Hematopoietic multipotent progenitor cell treated with erythropoietin and hydrocortisone succinate and interleukin-3 and kit ligand, for 17 days (in vitro differentiated cells): Measurements from ENCODE around the gene GSTCD.
"Not testable (repeated sequence)": the region's sequence is repeated elsewhere in the genome, so short reads cannot be mapped to it uniquely, and the experiment has no call there.

ENCODE experiments used
- DNase-seq: peaks from one replicate; pipeline ENCODE4 v3.0.0-alpha.2; 2015; ENCODE audit warnings: low spot score

Gene GSTCD

DNA sequence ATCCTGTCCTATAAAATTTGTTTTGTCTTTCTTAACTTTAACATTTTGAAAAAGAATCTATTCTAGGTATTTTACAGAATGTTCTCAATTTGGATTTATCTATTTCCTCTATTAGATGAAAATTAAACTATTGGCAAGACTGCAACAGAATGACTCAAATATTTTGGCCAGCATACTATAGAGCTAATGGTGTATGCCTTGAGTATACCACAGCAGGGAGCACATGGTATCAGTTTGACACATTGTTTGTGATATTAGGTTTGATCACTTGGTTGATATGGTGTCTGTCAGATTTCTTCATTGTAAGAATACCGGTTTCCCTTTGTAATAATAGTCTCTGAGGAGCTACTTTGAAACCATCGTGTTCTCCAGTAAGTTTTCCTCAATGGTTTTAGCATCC is 98.9 kb downstream of the GSTCD start:
- no peak for DNase-seq

DNA sequence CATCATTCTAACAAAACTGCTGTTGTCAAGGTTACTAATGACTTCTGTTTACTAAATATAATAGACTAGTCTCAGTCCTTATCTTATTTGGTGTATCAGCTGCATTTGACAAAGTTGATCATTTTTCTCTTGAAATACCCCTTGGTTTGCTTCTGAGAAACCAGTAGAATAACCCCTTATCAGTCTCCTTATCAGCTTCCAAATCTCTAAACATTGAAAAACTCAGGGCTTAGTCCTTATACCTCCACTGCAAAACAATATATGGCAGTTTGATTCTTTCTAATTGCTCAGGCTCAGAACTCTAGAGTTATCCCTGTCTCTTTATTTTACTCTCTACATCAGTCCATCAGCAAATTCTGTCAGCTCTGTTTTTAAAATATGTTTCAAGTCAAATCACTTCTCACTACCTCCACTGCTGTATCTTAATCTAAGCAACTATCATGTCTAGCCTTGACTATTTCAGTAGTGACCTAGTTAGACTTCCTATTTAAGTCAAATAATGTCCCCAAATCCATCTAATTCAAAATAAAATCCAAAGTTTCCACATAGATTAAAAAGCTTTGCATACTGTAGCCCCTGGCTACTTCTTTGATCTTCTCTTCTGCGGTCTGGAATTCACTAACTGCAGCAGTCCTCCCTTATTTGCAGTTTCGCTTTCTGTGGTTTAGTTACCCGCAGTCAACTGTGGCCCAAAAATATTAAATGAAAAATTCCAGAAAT is 99.6 kb downstream of the GSTCD start:
- DNase-seq, result no peak

DNA sequence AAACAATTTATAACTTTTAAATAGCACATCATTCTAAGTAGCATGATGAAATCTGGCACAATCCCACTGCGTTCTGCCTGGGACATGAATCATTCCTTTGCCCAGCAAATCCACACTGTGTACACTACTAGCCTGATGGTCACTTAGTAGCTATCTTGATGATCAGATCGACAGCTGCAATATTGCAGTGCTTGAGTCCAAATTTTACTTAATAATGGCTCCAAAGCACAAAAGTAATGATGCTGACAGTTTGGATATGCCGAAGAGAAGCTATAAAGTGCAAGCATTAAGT is 100.1 kb downstream of the GSTCD start:
- no peak for DNase-seq

DNA sequence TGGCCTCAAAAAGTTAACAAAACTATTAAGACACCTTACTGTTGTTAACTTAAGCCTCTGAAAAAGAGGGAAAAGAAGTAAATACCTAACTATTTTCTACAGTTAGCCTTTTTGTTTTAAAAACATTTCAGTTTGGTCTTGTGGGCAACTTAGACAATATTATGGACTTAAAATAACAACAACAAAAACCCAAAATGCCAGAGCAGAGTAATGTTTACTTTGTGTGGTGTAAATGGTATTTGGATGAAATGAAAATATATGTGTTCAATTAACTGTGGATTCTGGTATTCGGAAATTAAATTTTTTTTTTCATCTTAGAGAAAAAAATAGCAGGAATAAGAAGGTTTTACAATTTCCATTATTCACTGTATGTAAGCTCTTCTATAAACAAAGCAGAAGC is 107.1 kb downstream of the GSTCD start:
- DNase-seq, result no peak

DNA sequence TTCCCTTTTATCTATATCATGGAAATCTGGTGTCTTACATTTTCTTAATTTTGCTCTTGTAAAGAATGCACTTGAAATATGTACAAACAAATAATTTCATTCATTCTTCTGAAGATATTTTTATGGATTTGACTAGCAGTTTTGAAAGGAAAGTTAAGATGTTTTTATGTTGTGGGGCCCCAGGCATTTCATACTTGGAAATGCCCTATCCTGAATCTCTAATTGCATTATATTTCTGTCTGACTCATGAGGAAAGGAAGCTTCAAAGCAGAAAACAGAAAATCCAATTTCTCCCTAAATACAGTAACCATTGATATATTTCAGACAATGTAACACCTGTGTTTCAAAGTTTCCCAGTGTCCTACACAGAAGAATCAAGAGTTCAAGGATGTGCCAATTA is 113.5 kb downstream of the GSTCD start:
- no peak for DNase-seq

DNA sequence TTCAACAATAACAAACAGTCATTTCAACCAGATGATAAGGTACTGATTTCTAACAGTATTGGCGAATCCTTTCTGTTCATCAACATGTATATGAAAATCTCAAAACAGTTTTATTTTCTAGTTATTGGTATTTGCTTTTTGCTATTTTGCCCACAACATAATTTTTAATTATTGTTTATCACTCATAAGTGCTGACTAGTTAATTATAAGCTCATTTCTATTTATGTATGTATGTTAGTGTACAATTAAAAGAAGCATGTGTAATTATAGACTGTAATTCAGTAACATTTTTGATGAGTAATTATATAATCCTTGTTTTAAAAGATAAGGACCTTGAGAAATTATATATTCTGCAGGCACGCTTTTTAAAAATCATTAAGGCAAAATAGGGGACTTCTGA is 119.5 kb downstream of the GSTCD start:
- no peak for DNase-seq

DNA sequence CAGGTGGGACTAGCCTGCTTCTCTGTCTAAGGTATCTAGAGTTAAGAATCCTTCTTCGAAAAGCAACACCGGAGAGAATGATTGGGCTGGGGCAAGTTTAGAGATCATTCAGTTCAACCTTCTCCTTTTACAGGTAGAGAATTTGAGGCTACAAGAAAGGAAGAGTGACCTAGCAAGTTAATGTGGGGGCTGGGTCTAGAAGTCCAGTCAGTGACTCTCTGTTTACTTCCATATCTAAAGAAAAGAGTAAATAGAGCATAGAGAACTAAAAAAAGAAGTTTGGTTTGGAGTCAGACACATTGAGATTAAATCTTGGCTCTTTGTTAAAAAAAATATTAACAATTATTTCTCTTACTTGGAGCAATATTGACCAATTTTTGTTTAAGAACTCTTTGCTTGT is 122.6 kb downstream of the GSTCD start:
- DNase-seq, result no peak

DNA sequence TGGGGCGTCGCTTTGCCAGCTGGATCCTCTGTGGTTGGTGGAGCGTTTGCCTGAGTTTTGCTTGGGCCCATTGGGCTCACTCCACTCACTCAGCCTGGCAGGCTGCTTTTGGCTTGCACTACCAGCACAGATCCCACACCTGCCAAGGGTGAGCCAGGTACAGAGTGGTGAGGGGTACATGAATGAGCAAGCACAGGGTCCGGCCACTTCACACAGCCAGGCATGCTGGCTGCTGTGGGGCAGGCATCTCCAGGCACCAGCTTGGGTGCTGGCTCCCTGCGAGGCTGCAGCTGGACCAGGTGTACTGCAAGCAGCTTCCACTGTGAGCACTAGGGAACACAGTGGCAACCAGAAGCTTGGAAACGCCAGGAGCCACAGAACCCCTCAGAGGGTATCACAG is 126.6 kb downstream of the GSTCD start:
- no peak for DNase-seq

DNA sequence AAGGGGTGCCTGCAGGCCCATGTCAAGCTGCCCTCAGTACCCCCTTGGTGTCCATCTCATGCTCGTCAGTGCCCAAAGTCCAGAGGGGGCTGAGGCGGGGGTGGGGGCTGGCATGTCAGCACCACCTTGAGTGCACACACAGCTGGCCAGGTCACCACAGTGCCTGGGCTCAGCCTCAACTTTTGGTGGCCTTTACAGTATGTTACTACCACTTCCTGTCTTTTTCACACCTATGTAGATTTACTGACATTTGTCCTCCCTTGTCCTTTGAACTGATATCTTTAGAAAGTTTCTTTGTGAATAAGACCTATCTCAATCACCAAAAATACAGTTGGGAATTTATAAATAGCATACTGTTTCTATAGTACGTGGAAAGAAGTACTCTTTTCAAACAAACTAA is 128.0 kb downstream of the GSTCD start:
- no peak for DNase-seq

DNA sequence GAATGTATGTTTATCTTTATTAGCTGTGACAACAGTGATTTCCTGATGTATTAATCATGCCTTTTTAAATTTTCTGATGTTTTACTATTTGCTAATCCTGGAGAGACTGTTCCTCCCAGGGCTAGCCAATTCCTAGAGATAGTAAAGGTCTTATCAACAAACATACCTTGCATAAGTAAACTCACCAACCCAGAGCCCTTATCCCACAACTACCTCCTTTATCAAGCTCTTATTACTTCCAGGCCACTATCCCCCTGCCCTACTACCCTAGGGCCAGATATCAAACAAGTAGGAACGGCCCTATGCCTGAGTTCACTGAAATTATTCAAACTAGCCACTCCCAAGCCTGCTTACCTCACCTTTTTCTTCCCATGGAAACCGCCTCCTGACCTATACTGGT is 128.5 kb downstream of the GSTCD start:
- DNase-seq, result no peak

DNA sequence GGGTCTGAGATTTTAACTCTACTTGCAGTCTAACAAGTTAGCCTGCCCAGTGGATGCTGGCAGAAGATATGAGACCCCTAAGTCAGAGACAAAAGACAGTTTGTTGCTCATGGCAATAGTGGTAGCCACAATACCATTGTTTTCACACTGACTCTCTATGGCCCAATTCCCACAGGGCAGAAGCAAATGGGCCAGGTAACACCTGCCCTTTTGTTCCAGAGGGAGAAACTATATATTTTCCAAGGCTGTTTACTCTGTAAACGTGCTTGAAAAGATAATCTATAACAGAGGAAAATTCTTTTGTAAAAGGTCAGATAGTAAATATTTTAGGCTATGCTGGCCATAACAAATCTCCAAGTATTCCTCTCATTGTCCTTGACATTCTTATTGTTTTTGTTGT is 129.5 kb downstream of the GSTCD start:
- DNase-seq, result no peak

DNA sequence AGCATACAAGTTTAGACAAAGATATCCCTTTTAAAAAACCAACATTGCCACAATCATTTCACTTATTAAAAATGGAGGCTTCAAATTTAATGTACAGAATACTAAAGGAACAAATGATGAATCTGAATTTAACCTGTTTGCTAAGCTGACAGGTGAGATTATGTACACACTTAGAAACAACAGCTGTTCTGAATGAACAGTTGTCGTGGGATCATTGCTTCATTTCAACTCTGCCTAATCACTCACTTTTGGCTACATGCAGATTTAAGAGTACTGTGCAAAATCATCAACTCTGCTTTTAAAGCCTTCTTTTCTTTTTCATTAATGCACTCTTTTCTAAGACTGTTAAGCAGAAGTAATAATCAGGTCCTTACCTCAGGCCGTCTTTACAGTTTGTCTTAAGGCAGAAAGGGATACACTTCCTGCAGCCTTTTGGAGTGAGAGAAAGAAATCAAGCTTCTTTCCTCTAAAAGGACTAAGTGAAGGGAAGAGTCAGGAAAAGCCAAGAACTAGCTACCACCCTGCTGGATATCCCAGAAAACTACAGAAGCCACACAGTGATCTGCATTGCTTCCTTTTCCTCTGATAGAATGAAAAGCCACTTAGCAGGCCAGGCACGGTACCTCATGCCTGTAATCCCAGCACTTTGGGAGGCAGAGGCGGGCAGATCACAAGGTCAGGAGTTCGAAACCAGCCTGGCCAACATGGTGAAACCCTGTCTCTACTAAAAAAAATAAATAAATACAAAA is 132.0 kb downstream of the GSTCD start:
- no peak for DNase-seq

DNA sequence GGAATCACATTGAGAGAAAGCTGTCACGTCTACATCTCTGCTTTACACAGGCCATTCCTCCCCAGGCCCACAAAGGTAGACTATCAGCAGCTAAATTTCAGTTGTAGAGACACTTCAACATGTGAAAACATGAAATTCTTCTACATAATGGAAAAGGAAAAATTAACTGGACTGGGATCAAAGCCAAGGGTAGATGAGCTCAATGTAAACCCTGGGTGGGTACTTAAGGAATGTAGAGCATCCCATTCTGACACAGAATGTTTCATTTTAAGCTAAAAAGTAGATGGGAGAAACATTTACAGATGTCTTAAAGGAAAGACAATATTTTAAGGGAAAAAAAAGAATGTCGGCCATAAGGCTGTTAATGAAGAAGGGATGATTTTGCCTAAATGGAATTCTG is 135.4 kb downstream of the GSTCD start:
- no peak for DNase-seq

DNA sequence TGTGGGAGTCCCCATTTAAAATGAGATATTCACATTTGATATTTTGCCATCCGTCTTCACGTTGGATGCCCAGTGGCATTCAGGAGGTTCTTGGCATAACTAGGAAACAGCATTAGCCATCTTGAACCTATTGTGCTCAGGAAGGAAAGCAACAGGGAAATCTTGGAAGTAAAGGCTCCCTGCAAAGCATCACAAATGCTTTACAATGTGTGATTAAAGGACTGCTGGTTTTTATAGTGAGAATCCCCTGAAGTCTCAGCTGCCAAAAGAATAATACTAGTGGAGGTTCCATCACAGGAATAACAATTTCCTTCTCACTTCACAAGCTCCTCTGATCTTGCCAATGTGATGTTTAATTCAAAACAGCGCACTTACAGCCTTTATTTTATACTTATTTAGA is 137.0 kb downstream of the GSTCD start:
- DNase-seq, result no peak

DNA sequence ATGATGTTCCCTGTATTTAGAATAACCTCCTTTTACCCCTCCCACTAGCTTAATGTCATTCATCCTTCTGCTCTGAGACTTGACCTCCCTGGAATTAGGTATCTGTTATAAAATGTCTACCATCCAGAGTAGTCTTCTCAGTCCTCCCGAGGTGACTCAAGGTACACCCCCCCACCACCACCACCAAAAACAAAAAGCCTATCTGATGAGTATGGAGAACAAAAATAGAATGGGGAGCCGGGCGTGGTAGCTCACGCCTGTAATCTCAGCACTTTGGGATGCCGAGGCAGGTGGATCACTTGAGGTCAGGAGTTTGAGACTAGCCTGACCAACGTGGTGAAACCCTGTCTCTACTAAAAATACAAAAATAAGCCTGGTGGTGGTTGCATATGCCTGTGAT is 139.8 kb downstream of the GSTCD start:
- DNase-seq, result not testable (repeated sequence)

DNA sequence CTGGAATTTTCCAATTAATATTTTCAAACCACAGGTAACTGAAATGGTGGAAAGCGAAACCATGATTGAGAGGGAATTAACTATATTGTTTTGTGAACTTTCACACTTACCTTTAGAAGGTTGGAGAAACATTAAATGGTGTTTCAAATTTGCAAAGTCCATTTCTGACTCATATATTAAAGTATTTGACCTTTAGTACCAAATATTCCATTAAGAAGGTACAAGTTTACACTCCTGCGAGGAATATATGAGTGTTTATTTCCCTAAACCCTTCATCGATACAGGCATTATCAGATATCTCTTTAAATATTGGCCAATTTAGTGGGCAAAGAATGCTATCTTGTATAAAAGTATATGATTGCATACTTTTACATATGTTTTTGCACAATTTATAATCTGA is 142.6 kb downstream of the GSTCD start:
- DNase-seq, result no peak

DNA sequence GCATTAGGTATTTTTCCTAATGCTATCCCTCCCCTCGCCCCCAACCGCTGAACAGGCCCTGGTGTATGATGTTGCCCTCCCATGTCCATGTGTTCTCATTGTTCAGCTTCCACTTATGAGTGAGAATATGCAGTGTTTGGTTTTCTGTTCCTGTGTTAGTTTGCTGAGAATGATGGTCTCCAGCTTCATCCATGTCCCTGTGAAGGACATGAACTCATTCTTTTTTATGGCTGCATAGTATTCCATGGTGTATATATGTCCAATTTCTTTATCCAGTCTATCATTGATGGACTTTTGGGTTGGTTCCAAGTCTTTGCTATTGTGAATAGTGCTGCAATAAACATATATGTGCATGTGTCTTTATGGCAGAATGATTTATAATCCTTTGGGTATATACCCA is 143.6 kb downstream of the GSTCD start:
- not testable (repeated sequence) for DNase-seq

DNA sequence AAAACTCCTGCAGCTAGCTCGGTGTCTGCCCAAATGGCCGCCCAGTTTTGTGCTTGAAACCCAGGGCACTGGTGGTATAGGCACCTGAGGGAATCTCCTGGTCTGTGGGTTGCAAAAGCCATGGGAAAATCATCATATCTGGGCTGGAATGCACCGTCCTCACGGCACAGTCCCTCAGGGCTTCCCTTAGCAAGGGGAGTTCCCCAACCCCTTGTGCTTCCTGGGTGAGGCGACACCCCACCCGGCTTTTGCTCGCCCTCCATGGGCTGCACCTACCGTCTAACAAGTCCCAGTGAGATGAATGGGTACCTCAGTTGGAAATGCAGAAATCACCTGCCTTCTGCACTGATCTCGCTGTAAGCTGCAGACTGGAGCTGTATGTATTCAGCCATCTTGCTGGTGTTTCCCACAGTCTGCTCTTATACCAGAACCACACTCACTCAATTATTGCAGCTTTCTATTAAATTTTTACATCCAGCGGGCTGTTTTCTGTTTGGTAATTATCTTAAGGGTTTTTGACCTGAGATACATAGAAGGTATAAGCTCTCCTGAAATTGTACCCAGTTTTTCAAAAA is 150.0 kb downstream of the GSTCD start:
- no peak for DNase-seq

DNA sequence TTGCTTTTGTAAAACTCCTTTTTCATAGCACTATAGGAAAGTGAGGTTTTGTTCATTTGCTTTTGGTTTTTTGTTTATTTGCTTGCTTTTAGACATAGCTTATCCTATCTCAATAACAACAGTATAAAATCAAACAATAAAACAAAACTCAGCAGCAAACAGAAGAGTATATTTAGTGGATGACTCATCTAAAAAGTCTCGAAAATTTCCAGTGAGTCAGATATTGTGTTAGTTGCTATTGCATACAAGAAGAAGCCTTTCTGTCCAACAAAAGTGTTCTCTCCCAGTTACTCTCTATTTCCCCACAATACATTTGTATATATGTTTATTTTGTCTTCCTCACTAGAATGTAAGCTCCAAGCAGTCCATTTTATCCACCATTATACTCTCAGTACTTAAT is 150.6 kb downstream of the GSTCD start:
- no peak for DNase-seq

DNA sequence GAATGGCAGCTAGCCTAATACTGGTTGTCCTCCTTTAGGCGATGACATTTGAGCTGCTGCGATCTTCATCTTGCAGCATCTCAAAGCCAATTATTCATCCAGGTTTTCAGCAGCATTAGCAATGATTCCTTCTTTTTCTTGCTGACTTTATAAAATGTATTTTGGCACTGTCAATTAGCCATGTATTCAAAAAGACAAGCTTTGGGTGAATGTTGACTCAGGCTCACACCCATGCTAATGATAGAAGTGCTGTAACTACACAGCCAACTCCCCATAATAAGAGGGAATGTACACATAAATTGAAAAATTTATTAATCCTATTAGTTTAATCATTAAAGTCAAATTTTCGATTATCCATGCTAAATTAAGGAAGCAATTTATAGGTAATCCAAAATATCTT is 162.4 kb downstream of the GSTCD start:
- DNase-seq, result no peak

DNA sequence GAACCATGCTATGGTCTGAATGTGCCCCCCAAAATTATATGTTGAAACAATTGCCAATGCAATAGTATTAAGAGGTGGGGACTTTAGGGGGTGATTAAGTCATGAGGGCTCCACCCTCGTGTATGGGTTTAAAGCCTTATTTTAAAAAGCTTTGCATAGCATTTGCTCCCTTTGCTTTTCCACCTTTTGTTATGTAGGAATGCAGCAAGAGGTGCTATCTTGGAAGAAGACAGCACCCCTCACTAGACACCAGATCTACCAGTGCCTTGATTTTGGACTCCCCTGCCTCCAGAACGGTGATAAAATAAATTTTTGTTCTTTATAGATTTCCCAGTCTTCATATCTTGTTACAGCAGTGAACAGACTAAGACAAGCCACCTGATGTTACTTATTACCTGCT is 163.4 kb downstream of the GSTCD start:
- DNase-seq, result no peak

DNA sequence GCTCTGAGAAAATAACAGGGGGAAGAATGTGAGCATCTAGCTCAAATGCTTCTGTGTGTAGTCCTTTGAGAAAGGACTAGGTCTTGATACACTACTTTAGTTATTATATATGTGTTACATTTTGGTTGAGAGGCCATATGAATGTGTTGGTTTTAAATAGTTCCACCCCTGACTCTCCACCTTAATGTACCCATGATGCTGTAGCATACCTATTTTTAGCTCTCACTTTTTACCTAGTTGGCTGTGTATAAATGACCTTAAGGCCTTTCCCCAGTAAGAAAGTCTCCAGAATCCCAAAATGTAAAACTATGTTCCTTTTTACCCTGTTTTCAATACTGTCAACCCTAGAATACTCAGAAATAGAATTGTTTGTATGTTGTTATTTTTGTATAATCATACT is 166.6 kb downstream of the GSTCD start:
- DNase-seq, result no peak

DNA sequence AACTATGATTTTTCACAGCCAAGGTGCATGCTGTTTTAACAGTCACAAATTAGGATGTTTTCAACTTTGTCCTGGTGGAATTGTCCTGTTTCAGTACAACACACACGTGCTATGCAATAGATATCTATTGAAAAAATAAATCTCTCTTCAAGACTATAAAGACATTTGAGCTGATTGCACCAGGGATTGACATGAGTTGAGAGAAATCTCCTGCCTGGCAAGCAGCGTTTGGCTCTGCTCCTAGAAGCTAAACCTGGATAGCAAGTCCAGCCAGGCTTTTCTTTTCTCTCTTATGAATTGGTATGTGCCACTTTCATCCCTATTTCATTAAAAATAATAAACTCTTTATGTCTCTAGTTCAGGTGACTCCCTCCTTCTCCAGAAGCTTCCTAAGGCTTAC is 170.1 kb downstream of the GSTCD start:
- DNase-seq, result no peak

DNA sequence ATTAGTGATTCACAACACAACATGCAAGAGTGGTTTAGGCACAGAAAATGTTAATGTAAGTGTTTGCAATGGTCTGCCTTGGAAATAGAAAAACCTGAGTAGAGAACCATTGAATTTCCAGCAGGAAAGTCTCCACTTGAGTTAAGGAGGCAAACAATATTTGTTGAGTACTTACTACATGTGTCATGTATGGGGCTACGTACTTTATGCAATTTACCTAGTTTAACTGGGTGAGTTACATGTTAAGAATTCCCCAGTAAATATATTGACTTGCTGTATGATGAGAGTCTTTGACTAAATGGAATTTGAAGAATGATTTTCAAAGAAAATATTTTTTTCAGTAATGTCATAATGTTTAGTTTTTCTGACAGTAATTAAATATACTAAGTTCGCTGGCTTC is 178.9 kb downstream of the GSTCD start:
- no peak for DNase-seq
